MM.1S (cell line): ENCODE results near the gene SLC25A25.

ENCODE experiments used
- DNase-seq: peaks from one replicate; pipeline ENCODE4 v3.0.0-alpha.2; 2015
- H2AFZ ChIP-seq: fragments of 300-600 bp; sonication (generic); 2 replicates; pipeline ENCODE4 v1.6.0; 2016; ENCODE audit warnings: antibody characterized with exemption, low read length
- H3F3A ChIP-seq: fragments of 300-600 bp; sonication (generic); 2 replicates; pipeline ENCODE4 v1.6.1; 2016; ENCODE audit warnings: mild to moderate bottlenecking, antibody characterized with exemption, low read length, moderate library complexity, mixed read lengths; ENCODE audit not compliant: insufficient read depth
- H3K27ac ChIP-seq: fragments of 300-600 bp; sonication (generic); 2 replicates; pipeline ENCODE4 v1.5.1; 2016; ENCODE audit warnings: mild to moderate bottlenecking, low read length
- H3K27me3 ChIP-seq: fragments of 300-600 bp; sonication (generic); replicated peaks from 2 replicates; pipeline ENCODE4 v1.6.0; 2016; ENCODE audit warnings: low read length; ENCODE audit not compliant: insufficient read depth
- H3K36me3 ChIP-seq: fragments of 300-600 bp; sonication (generic); replicated peaks from 2 replicates; pipeline ENCODE4 v1.6.1; 2016; ENCODE audit warnings: mild to moderate bottlenecking, low read length, mixed read lengths; ENCODE audit not compliant: insufficient read depth
- H3K4me1 ChIP-seq: fragments of 300-600 bp; sonication (generic); 2 replicates; pipeline ENCODE4 v1.6.1; 2016; ENCODE audit warnings: low read length, mixed read lengths
- H3K4me2 ChIP-seq: fragments of 300-600 bp; sonication (generic); 2 replicates; pipeline ENCODE4 v1.6.0; 2016; ENCODE audit warnings: low read depth, low read length
- H3K4me3 ChIP-seq: fragments of 300-600 bp; sonication (generic); 2 replicates; pipeline ENCODE4 v1.5.1; 2016; ENCODE audit warnings: low read length, mixed read lengths
- H3K79me2 ChIP-seq: fragments of 300-600 bp; sonication (generic); 2 replicates; pipeline ENCODE4 v1.6.1; 2016; ENCODE audit warnings: mixed run types, low read length, mixed read lengths
- H3K9ac ChIP-seq: fragments of 300-600 bp; sonication (generic); 2 replicates; pipeline ENCODE4 v1.6.1; 2016; ENCODE audit warnings: low read length, mixed read lengths
- H3K9me2 ChIP-seq: fragments of 300-600 bp; sonication (generic); replicated peaks from 2 replicates; pipeline ENCODE4 v1.6.1; 2016; ENCODE audit warnings: mild to moderate bottlenecking, low read length, mixed read lengths; ENCODE audit not compliant: insufficient read depth
- H3K9me3 ChIP-seq: fragments of 300-600 bp; sonication (generic); replicated peaks from 2 replicates; pipeline ENCODE4 v1.6.1; 2016; ENCODE audit warnings: mild to moderate bottlenecking, low read length, mixed read lengths; ENCODE audit not compliant: insufficient read depth
- H4K20me1 ChIP-seq: fragments of 300-600 bp; sonication (generic); 2 replicates; pipeline ENCODE4 v1.6.1; 2016; ENCODE audit warnings: mild to moderate bottlenecking, low read length, moderate library complexity, mixed read lengths; ENCODE audit not compliant: insufficient read depth
- EZH2 ChIP-seq: fragments of 300-600 bp; sonication (generic); optimal IDR thresholded peaks from 2 replicates; pipeline ENCODE3; 2017; ENCODE audit warnings: low read depth, mild to moderate bottlenecking, antibody characterized with exemption, low read length, mixed read lengths
- EZH2phosphoT487 ChIP-seq: fragments of 300-600 bp; sonication (generic); IDR thresholded peaks from 2 replicates; pipeline ENCODE4 v1.6.1; 2018; ENCODE audit warnings: antibody characterized with exemption, low read length
- TF ChIP-seq, protein P1 (sequence below): fragments of 300-600 bp; sonication (generic); IDR thresholded peaks from 2 replicates; pipeline ENCODE4 v1.5.1; 2016; ENCODE audit warnings: antibody characterized with exemption, low read length, mixed read lengths

Gene SLC25A25

DNA sequence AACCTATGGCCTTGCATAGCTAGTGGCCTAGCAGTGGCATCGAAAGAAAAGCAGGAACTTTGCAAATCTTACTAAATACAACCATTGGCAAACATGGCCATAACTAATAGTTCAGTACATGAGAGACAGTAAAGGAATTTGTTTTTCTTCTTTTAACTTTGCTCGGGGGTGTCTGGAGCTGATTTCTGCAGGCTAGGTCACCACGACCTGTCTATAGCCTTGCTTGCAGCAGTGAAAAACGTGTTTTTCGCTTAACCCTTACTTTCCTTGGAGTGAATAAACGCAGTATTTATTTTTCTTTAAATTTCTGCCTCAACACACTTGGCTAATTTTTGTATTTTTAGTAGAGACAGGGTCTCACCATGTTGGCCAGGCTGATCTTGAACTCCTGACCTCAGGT lies 20.8 kb upstream of the SLC25A25 start:
- no peak overlapping the region for H3K9ac ChIP-seq
- no peak overlapping the region for H2AFZ ChIP-seq
- no peak for DNase-seq
- no peaks in the 10 kb centered on the region for H4K20me1 ChIP-seq
- H3K4me1 ChIP-seq, result no peaks in the 10 kb centered on the region
- TF ChIP-seq, protein P1, sequence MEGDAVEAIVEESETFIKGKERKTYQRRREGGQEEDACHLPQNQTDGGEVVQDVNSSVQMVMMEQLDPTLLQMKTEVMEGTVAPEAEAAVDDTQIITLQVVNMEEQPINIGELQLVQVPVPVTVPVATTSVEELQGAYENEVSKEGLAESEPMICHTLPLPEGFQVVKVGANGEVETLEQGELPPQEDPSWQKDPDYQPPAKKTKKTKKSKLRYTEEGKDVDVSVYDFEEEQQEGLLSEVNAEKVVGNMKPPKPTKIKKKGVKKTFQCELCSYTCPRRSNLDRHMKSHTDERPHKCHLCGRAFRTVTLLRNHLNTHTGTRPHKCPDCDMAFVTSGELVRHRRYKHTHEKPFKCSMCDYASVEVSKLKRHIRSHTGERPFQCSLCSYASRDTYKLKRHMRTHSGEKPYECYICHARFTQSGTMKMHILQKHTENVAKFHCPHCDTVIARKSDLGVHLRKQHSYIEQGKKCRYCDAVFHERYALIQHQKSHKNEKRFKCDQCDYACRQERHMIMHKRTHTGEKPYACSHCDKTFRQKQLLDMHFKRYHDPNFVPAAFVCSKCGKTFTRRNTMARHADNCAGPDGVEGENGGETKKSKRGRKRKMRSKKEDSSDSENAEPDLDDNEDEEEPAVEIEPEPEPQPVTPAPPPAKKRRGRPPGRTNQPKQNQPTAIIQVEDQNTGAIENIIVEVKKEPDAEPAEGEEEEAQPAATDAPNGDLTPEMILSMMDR, result no peak
- TF ChIP-seq EZH2 (no peak), EZH2phosphoT487 (no peak)
- no peak overlapping the region for H3K4me2 ChIP-seq
- H3K27ac ChIP-seq, result no peak overlapping the region
- H3F3A ChIP-seq, result no peaks in the 10 kb centered on the region
- H3K9me3 ChIP-seq, result no peaks in the 10 kb centered on the region
- H3K27me3 ChIP-seq, result no peaks in the 10 kb centered on the region
- H3K9me2 ChIP-seq, result no peaks in the 10 kb centered on the region
- no peaks in the 10 kb centered on the region for H3K79me2 ChIP-seq
- no peak overlapping the region for H3K4me3 ChIP-seq
- H3K36me3 ChIP-seq, result no peaks in the 10 kb centered on the region

DNA sequence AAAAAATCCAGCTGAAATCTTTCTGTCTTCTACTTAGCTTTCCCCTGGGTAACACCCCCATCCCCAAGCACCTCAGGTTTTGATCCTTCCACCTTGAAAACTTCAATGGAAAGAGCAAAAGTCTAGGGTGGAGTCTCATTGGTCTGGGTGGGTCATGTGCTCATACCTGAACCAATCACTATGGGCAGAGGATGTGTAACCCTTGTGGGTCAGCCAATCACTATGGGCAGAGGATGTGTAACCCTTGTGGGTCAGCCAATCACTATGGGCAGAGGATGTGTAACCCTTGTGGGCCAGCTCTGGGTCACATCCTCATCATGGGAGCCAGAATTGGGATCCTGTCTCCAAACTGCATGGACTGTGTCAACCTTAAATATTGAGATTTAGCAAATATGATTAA lies 19.4 kb upstream of the SLC25A25 start:
- no peak overlapping the region for H3K4me3 ChIP-seq
- no peaks in the 10 kb centered on the region for H3K9me2 ChIP-seq
- TF ChIP-seq EZH2phosphoT487 (no peak), EZH2 (no peak)
- TF ChIP-seq, protein P1, result no peak
- no peak overlapping the region for H2AFZ ChIP-seq
- no peaks in the 10 kb centered on the region for H3K27me3 ChIP-seq
- no peaks in the 10 kb centered on the region for H3F3A ChIP-seq
- DNase-seq, result no peak
- H3K79me2 ChIP-seq, result no peaks in the 10 kb centered on the region
- no peaks in the 10 kb centered on the region for H3K4me1 ChIP-seq
- no peak overlapping the region for H3K9ac ChIP-seq
- H4K20me1 ChIP-seq, result no peaks in the 10 kb centered on the region
- H3K36me3 ChIP-seq, result no peaks in the 10 kb centered on the region
- no peak overlapping the region for H3K27ac ChIP-seq
- no peaks in the 10 kb centered on the region for H3K9me3 ChIP-seq
- H3K4me2 ChIP-seq, result no peak overlapping the region

DNA sequence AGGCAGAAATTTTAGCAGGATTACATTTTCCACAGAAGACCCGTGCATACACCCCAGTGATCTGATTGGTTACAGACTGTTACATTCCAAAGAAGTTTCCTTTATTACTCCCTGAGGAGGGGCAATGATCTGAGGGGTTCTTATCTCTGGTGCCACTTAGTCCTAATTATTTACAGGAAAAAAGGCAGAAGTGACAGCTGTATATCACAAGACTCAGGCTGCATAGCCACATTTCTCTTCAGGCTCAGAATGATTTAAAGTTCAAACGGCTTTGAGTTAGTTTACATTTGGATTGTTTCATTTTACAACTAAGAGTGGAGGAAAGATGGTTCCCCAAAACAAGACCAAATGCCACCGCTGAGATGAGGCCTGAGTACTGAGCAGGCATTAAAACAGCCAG lies 18.2 kb upstream of the SLC25A25 start:
- Histone ChIP-seq H2AFZ (no peak overlapping the region), H3K27me3 (no peaks in the 10 kb centered on the region), H3K4me2 (no peak overlapping the region), H3K36me3 (no peaks in the 10 kb centered on the region), H3K9me2 (no peaks in the 10 kb centered on the region), H3K9ac (no peak overlapping the region), H3K79me2 (no peaks in the 10 kb centered on the region), H3F3A (no peaks in the 10 kb centered on the region), H3K9me3 (no peaks in the 10 kb centered on the region), H3K4me1 (no peaks in the 10 kb centered on the region), H3K4me3 (no peak overlapping the region), H3K27ac (no peak overlapping the region), H4K20me1 (no peaks in the 10 kb centered on the region)
- TF ChIP-seq, protein P1, result no peak
- TF ChIP-seq EZH2 (no peak), EZH2phosphoT487 (no peak)
- no peak for DNase-seq
